ENCODE results near the gene WASF2.
"Not testable (repeated sequence)": the region's sequence is repeated elsewhere in the genome, so short reads cannot be mapped to it uniquely, and the experiment has no call there.

The WASF2 gene

DNA sequence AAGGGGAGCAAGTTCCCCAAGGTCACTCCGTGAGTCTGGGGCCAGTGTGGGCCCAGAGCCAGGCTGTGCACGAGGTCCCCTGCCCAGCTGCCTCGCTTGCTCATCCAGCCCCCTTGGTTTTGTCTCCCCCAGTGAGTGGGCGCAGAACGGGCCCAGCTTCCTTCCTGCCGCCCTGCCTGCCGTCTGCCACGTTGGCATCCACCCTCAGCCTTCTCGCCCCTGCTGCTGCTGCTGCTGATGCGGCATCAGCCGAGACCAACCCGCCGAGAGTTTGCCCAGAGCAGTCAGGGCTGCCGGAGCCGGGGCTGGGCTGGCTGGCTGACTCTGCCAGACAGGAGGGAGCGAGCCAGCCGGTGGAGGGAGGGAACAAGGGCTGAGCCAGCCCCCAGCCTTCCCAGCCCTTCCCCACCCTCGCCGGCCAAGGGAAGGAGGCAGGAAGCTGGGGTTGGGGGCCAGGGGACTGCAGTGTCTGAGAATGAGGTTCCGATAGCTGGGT is 31.4 kb upstream of the WASF2 start:
- DNase-seq, result no peak

DNA sequence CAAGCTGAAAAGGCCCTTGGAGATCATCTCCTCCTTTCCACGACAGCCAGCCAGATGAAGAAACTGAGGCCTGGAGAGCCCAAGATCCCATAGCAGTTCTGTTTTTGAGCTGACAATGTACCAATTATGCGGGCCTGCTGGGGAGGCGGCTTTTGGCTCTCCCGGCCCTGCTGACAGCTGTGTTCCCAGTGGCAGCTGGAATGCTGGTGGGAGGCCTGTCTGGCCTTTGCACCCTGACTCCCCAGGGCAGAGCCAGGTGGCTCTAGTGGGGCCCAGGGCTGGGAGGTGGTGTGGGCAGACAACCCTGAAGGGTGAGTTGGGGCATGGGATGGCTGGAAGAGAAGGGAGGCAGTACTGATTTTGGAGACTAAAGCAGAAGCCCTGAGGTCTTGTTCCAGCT is 30.7 kb upstream of the WASF2 start:
- no peak for DNase-seq

DNA sequence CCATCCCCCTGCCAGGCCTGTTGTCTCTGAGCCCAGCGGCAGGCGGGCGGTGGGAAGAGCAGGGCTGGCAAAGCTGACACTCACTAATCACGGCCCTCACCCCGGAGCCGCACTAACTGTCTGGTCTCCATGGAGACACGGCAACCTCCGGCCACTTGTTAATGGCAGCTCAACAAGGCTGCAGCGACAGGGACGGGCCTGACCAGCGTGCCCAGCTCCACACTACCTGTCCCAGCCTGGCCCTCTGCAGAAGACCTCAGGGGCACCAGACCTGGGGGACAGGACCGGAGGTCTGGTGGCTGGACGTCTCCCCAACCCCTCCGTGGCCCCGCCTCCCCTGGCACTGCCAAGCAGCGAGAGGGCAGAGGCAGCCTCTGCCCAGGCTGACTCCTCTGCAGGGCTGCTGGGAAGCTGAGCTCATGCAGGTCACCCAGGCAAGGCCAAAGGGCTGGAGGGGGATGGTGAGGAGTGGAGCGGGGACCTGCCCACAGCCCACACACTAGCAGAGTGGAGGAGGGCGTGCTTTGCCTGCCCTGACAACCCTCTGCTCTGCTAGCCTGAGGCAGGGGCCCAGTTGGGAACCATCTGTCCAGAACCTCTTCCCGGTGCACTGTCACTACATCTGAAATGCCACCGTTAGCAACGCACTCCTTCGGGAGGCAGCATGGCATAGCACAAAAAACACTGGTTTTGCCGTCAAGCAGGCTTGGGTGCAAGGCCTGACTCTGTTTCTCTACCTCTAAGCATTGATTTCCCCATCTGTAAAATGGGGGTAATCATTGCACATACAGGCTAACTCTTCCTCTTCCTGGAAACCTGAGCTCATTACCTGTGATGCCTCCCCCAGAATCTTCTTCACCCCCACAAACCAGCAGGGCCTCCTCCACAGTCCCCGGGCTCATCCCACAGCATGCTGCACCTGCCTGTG is 29.6 kb upstream of the WASF2 start:
- no peak for DNase-seq

DNA sequence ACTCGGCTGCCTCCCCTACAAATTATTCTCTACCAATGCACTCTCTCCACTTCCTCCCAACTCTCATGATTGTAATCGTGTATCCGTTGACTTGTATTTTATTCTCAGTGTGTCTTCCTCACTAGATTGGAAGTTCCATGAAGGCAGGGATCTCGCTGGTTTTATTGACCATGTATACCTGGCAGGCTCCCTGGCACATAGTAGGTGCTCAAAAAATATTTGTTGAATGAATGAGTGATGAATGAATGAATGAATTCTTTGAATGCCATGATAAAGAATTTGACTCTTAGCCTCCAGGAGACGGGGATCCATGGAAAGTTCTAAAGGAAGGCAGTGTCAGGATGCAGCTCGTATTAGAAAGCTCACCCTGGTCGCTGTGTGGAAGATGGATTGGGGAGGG is 28.8 kb upstream of the WASF2 start:
- DNase-seq, result no peak

DNA sequence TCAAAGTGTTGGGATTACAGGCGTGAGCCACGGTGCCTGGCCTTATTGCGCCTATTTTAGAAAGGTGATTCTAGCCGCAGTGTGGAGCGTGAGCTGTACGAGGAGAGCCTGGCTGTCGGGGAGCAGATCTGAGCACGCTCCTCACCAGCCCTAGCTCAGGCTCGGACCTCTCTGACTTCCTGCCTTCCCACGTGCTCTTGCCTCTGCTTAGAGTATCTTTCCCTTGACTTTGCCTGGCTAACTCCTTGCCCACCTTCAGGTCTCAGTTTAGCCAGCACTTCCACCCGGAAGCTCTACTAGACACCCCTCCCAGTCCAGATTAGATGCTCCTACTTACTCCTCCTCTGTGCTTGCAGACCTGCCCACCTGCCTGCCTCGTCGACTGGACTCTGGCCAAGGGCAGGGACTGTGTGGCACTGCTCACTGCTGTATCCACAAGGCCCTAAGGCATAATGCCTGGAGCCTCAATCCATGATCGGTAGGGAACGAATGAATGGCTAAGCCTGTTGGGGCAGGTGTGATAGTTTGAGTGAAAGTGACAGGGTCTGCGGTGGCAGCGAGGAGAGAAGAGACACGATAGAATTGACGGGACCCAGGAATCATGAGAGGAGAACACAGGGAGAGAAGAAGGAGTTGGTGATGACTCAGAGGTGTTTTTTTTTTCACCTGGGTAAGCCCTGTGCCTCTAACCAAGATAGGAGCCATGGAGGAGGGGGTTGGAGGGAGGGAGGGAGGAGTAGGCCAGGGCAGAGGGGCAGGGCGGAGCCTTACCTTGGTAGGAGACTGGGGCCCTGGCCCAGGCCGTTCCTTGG is 28.1 kb upstream of the WASF2 start:
- no peak for DNase-seq

DNA sequence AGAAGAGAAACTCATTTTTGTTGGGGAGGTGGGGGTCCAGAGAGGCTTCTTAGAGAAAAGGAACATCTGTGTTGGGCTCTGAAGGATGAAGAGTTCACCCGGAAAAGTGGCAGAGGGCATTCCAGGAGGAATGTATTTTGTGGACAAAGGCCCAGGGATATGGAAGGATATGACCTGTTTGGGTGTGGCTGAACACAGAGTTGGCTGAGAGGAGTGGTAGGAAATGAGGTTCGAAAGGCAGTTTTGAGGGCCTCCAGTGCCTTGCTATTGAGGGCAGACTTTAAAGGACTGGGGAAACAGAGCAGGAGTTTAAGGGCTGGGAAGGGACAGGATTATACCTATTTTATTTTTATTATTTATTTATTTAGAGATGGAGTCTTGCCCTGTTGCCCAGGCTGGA is 27.3 kb upstream of the WASF2 start:
- no peak for DNase-seq

DNA sequence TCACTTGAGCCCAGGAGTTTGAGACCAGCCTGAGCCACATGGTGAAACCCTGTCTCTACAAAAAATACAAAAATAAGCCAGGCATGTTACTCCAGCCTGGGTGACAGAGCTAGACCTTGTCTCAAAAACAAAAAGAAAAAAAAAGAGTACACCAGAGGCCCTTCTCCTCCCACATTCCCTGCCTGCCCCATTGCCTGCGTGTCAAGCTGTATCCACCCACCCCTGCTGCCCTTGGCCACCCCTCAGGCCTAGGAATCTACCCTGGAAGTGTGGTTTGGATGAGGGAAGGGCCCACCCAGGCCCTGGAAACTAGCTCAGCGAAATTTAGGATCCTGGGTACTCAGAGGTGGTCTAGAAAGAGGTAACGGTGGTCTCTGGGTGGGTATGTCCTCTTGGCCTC is 25.7 kb upstream of the WASF2 start:
- no peak for DNase-seq

DNA sequence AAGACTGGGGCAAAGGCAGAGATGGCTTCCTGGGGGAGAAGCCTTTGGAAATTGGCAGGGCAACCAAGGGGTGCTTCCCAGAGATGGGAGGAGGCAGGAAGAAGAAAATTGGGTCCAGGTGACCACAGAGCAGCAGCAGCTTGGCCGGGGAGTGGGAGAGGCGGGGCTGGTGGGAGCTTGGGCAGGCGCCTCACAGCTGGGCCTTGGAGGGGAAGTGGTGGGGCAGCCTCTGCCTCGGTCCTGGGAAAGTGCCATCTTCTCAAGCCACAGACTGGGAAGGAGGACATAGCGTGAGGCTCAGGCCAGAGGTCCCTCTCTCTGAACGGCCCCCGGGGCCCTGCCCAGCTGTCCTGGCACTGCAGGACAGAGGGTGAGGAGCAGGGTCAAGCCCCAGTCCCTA is 24.0 kb upstream of the WASF2 start:
- DNase-seq, result no peak

DNA sequence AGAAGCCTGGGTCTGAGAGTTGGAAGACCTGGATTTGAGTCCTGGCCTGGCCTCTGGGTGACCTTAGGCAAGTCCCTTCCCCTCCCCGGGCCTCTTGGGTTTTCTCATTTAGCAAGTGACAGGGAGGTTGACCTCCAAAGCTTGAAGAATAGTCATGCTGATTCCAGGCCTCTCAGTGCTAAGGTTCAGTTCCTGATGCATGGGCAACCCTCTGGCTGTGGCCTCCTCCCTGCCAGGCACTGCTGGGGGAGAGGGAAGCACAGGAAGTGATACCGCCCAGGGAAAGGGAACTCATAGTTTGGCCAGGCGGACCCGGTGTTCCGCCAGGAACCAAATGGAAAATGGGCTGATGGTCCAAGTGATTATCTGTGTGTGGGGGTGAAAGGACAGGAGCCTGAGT is 23.6 kb upstream of the WASF2 start:
- no peak for DNase-seq

DNA sequence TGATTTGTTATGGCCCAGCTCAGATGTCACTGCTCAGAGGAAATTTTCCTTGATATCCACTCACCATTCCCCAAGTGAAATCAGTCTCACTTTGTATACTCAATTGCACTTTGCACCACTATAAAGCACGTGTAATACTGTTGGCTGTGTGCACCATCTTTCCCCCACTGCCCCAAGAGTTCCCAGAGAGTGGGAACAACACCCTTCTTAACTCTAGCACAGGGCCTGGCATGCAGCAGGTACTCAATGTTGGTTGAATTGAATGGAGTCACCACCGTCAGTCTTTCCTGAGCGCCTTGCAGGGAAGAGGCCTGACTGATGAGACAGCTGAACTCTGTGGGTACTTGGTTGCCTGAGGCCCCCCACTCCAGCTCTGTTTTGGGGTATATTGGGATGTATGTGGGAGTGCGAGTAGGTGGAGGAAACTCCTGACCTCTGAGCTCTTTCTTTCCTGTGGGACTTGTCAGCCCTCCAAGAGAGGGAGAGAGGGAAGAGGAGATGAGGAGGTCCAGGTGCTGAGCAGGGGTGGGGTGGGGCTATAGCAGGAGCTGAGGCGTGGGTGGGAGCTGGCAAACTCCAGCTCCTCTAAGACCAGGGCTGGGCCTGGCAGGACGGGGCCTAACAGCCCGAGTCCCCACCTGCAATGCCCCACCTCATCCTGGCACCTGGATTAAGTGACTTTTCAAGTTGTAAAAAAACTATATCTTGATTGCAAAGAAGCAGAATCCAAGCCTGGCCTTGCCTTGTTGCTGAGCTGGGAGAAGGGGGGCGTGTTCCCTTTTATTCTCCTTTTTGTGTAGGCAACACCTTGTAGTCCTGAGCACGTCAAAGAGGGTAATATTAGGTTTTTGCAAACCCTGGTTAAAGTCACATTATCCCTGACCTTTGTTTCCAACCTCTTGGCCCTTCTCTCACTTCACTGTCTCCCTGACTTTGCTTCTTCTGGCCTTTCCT is 19.4 kb upstream of the WASF2 start:
- no peak for DNase-seq

DNA sequence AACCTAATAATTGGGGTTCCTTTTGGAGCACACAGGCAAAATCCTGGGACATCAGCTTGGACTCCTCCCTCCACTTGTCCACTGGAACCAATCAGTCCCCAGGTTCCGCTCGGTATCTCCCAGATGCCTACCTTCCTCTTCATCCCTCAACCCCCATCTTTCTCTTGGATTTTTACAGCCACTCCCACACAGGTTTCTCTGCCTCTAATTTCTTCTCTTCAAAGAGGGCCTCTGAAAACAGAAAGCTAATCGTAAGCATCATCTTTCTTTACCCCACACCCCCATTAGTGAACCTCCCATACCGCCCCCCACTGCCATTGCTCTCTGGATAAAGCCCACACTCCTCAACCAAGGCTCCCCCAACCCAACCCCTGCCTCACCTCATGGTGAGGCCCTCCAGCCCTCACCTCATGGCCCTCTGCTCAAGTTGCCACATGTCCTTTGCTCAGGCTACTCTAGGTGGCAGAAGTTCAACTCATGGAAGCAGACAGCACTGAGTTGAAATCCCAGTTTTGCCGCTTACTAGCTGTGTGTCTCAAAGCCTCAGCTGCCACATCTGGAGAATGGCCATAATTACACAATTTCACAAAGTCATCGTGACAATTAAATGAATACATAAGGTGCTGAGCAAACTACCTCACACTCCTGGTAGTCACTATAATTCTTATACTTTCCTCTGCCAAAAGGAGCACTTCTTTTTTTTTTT is 18.1 kb upstream of the WASF2 start:
- DNase-seq, result no peak

DNA sequence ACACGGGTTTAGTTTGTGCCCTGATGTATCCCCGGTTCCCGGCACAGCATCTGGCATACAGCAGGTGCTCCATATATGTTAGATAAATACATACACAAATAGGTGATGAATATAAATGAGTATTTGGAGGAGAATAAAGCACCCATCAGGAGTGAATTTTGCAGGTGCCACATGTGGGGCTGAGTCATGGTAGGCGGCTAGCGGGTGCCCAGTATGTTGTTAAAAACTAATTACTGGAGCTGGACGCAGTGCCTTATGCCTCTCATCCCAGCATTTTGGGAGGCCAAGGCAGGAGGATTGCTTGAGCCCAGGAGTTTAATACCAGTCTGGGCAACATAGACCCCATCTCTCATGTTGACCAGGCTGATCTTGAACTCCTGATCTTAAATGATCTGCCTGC is 16.7 kb upstream of the WASF2 start:
- no peak for DNase-seq

DNA sequence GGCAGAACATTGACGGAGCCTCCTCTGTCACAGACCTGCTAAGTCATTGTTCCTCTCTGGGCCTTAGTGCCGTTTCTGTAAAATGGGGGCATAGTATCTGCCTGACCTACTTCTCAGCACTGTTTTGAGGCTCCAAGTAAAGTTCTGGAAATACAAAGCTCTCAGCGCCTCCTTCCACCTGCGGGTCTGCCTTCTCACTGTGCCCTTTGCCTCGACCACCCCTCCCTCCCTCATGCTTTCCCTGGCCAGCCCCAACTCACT is 15.4 kb upstream of the WASF2 start:
- no peak for DNase-seq

DNA sequence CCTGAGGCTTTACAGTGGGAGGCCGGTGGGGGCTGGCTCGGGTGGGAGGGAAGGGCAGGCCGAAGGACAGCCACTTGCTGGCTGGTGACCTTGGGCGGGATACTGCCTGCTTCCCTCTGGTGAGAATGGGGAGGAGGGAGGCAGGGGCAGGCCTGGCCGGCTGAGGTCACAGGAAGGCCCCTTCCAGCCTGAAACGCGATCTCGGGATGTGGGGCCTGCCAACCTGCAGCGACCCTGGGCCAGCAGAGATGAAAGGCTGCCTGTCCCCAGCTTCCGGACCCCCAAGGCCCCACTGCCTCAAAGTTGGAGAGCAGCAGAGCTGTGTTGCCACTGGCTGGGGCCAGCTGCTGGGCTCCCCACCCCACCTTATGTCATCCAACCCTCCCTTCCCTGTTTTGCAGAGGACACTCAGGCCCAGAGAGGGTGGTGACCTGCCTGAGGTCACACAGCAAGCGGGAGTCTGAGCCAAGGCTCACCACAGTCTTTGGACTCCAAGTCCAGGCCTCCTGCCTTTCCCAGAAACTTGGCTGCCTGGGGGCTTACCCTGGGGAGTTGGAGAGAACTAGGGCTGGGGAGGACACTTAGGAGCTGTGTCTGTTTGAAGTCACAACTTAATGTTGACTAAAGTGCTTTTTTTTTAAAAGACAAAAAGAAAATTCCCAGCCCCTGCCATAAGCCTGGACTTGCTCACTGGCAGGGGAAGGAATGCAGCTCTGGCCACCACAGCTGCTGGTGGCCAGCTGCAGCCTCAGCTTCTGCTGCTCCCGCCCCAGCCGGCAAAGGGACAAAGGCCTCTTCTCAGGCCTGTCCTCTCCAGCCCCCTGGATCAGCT is 14.8 kb upstream of the WASF2 start:
- DNase-seq, result peak; percentile 65

DNA sequence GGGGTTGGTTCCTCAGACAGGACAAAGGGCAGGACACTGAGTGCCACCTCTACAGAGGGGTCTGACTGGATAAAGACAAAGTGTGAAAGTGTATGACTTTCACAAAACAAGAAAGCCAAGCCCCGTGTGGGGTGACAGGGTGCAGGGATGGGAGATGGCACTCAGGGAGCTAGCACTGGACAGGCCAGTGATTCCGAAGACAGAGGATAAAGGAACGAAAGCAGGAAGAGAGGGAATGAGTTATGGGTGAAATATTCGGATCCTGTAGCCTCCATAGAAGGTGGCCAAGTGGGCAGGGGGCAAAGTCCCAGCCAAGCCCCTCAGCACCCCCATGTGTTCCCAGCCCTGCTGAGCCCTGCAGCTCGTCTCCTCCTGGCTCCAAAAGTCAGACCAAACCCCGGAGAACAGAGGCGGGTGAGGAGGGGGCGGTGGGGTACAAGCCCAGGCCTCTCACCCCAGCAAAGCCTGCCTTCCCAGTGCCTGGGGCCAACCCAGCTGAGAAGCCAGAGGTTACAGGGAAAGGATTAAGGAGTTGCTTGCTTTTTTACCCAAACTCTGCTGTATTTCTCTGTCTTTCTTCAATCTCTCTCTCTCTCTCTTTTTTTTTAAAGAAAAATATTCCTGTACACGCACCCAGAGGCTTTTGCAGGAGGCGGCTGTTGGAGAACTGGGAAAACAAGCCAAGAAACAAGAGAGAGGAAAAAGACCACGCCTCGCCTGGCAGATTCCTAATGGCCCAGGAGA is 14.0 kb upstream of the WASF2 start:
- peak; percentile 76 for DNase-seq

DNA sequence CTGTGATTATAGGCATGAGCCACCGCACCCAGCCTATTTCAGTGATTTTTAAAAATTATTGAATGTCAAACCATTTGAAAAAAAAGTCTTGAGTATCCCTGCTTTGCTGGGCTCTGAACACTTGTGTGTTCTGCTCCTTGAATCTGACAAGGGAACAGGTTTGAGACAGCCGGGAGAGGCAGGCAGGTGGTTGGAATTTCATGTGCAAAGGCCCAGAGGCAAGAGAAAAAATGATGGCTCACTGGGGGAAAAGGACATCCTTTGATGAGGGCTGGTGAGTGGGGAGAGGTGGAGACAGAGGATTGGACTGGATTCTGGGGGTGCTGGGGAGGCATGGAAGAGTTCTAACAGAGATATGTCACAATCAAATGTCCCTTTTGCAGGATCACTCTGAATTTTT is 13.1 kb upstream of the WASF2 start:
- DNase-seq, result no peak

DNA sequence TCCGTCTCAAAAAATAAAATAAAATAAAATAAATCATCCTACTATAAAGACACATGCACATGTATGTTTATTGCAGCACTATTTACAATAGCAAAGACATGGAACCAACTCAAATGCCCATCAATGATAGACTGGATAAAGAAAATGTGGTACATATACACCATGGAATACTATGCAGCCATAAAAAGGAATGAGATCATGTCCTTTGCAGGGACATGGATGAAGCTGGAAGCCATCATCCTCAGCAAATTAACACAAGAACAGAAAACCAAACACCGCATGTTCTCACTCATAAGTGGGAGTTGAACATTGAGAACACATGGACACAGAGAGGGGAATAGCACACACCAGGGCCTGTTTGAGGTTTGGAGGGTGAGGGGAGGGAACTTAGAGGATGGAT is 11.2 kb upstream of the WASF2 start:
- DNase-seq, result not testable (repeated sequence)

DNA sequence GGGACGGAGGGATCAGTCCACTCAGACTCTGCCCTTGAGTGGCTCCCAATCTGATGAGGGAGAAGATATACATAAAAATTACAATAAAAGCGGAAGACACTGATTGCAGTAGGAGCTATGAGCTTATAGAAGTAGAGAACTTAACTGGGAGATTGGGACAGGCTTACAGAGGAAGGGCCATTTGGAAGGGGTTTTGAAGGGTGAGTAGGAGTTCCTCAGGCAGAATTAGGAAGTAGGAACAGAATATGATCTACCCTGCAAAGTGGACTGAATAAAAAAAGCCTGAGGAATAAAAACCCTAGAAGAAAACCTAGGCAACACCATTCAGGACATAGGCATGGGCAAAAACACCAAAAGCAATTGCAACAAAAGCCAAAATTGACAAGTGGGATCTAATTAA is 9.2 kb upstream of the WASF2 start:
- no peak for DNase-seq

DNA sequence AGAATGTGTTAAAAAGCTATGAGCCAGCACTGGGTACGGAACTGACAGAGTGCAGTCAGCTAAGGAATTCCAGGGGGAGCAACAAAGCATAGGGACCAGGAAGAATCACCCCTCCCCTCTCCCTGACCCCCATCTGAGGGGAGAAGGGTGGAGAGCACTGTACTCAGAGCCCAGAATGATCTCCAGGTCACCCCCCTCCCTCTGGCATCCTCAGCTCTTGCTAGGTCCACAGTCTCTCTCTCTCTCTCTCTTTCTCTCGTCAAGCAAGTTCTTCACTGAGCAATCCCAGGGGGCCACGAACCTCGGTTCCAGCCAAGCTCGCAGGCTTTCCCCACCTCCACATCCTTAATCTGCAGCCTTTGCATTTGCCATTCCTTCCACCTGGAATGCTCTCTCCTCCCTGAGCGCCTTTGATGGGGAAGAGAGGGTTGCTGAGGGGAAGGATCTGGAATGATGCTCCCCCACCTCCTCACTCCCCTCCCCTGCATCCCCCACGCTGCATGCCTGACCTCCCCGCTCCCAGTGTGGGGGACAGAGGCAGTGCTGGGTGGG is 6.7 kb upstream of the WASF2 start:
- peak; percentile 66 for DNase-seq

DNA sequence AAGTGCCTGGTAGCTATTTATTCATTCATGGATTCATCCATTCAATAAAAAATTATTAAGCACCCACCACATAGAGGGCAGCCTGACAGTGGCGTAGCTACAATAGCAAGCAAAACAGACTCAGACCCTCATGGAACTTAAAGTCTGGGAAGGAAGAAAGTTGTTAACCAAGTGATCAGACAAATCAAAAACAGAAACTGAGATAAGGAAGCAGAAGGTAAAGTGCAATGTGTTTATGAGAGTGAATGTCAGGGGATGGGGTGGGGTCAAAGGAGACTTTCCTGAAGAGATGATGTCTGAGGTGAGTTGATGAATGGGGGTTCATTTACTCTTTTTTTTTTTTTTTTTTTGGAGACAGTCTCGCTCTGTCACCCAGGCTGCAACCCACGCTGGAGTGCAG is 2.8 kb upstream of the WASF2 start:
- DNase-seq, result no peak

Data from fibroblast of skin of back (primary cell).